HCT116 (cell line): ENCODE data around the gene PRDM8. TPM values are rescaled to one million over a fixed set of nuclear protein-coding genes. Genes with fewer than 3 reads are reported as not detected.

Experiments used
- ATAC-seq: fragments of 200-7000 bp; cut with Tn5 transposase; 2 replicates; pipeline ENCODE4 v1.9.1; 2020; ENCODE audit warnings: mild to moderate bottlenecking, moderate library complexity
- BruUV-seq: library from RNA; stranded (reverse); fragments of 400-500 nt; replicated peaks from 2 replicates; lab custom pipeline; 2021; lab: Mats Ljungman, UMichigan
- CTCF ChIA-PET: fragments of 300-600 bp; sonication (Branson Sonifier 250); formaldehyde crosslinking; loops from one replicate; lab custom pipeline; 2021; ENCODE audit warnings: antibody characterized with exemption; lab: Charles Lee
- POLR2A ChIA-PET: fragments of 300-600, 350-600 bp; sonication (Branson Sonifier 250); formaldehyde crosslinking; loops from one replicate; lab custom pipeline; 2021; ENCODE audit warnings: antibody characterized with exemption; lab: Charles Lee
- RAD21 ChIA-PET, 2 experiments: fragments of 300-600 bp; sonication (Branson Sonifier 250); formaldehyde crosslinking; loops; one replicate each; lab custom pipeline; 2023; ENCODE audit warnings: low total read pairs in 2 of 2; ENCODE audit not compliant: uncharacterized antibody in 2 of 2, unreplicated experiment in 2 of 2, low non-redundant PET in 1 of 2; lab: Charles Lee
- DNase-seq: peaks from one replicate; pipeline ENCODE4 v3.0.0-alpha.2; 2010; ENCODE audit warnings: low read depth, low spot score
- H2AFZ ChIP-seq: fragments of 200-600 bp; shearing (Covaris generic), sonication (generic); 2 replicates; pipeline ENCODE4 v1.6.1; 2017; ENCODE audit warnings: low read depth, mixed run types, mixed read lengths, antibody characterized with exemption, low read length; ENCODE audit not compliant: poor library complexity, severe bottlenecking
- H3K27ac ChIP-seq: 2 replicates; pipeline ENCODE4 v1.5.1; 2012; ENCODE audit warnings: low read depth, low read length
- H3K27me3 ChIP-seq: fragments of 200-600 bp; sonication (generic); 2 replicates; pipeline ENCODE4 v1.6.1; 2016; ENCODE audit warnings: mixed run types, low read length, mixed read lengths; ENCODE audit not compliant: insufficient read depth
- H3K36me3 ChIP-seq, 2 experiments: fragments of 200-500 bp in 1 of 2; fragments of 200-600 bp in 1 of 2; sonication (Bioruptor generic) in 1 of 2; sonication (generic) in 1 of 2; 2 replicates each; pipeline versions ENCODE4 v1.5.1 to v1.6.1; 2014 to 2016; ENCODE audit warnings: low read length in 2 of 2, inconsistent platforms in 1 of 2, mixed read lengths in 1 of 2, mixed run types in 1 of 2; ENCODE audit not compliant: insufficient read depth in 2 of 2, control insufficient read depth in 1 of 2
- H3K4me1 ChIP-seq, 2 experiments: fragments of 200-600 bp in 1 of 2; sonication (generic) in 1 of 2; 2 replicates each; pipeline versions ENCODE4 v1.5.1 to v1.6.1; 2012 to 2017; ENCODE audit warnings: low read length in 2 of 2, inconsistent platforms in 1 of 2, mild to moderate bottlenecking in 1 of 2, mixed read lengths in 1 of 2, mixed run types in 1 of 2, moderate library complexity in 1 of 2; ENCODE audit not compliant: insufficient read depth in 2 of 2, control insufficient read depth in 1 of 2
- H3K4me2 ChIP-seq: fragments of 200-600 bp; sonication (generic); 2 replicates; pipeline ENCODE4 v1.6.1; 2017; ENCODE audit warnings: mixed run types, low read length, mixed read lengths
- H3K4me3 ChIP-seq, 2 experiments: fragments of 200-600 bp in 1 of 2; sonication (generic) in 1 of 2; replicated peaks in 1 of 2; 2 replicates each; pipeline ENCODE4 v1.5.1; 2011 to 2016; ENCODE audit warnings: low read length in 2 of 2, control low read depth in 1 of 2, low read depth in 1 of 2, mild to moderate bottlenecking in 1 of 2, mixed read lengths in 1 of 2, mixed run types in 1 of 2
- H3K79me2 ChIP-seq: fragments of 200-600 bp; sonication (generic); 2 replicates; pipeline ENCODE4 v1.6.1; 2017; ENCODE audit warnings: mild to moderate bottlenecking, mixed run types, low read length, moderate library complexity, mixed read lengths; ENCODE audit not compliant: insufficient read depth
- H3K9ac ChIP-seq: fragments of 200-600 bp; sonication (generic); 2 replicates; pipeline ENCODE4 v1.6.1; 2016; ENCODE audit warnings: low read length, mixed read lengths
- H3K9me2 ChIP-seq: fragments of 200-600 bp; sonication (generic), shearing (Covaris generic); 2 replicates; pipeline ENCODE4 v1.6.1; 2017; ENCODE audit warnings: mixed run types, mild to moderate bottlenecking, moderate library complexity; ENCODE audit not compliant: insufficient read depth
- H3K9me3 ChIP-seq, 2 experiments: fragments of 200-500 bp in 1 of 2; fragments of 200-600 bp in 1 of 2; sonication (Bioruptor generic) in 1 of 2; sonication (generic) in 1 of 2; 2 replicates each; pipeline ENCODE4 v1.6.1; 2014 to 2017; ENCODE audit warnings: low read length in 2 of 2, mixed read lengths in 2 of 2, inconsistent platforms in 1 of 2, low read depth in 1 of 2, mild to moderate bottlenecking in 1 of 2, mixed run types in 1 of 2, moderate library complexity in 1 of 2; ENCODE audit not compliant: control insufficient read depth in 1 of 2, insufficient read depth in 1 of 2
- H4K20me1 ChIP-seq: fragments of 200-600 bp; sonication (generic), shearing (Covaris generic); 2 replicates; pipeline ENCODE4 v1.6.1; 2017; ENCODE audit warnings: mixed run types, mild to moderate bottlenecking, moderate library complexity; ENCODE audit not compliant: insufficient read depth
- ATF3 ChIP-seq: IDR thresholded peaks from 2 replicates; pipeline ENCODE4 v1.6.1; 2012
- CBX3 ChIP-seq: IDR thresholded peaks from 2 replicates; pipeline ENCODE4 v1.6.1; 2012; ENCODE audit warnings: low read depth
- EGR1 ChIP-seq: IDR thresholded peaks from 2 replicates; pipeline ENCODE4 v1.6.1; 2012; ENCODE audit warnings: low read depth
- EZH2 ChIP-seq: fragments of 200-600 bp; sonication (generic); IDR thresholded peaks from 2 replicates; pipeline ENCODE4 v1.6.1; 2017; ENCODE audit warnings: antibody characterized with exemption, mixed run types
- POLR2A ChIP-seq: IDR thresholded peaks from 2 replicates; pipeline ENCODE4 v1.7.0; 2011; ENCODE audit warnings: borderline replicate concordance; ENCODE audit not compliant: insufficient read depth, insufficient read length; ENCODE audit errors: extremely low read depth
- RAD21 ChIP-seq: IDR thresholded peaks from 2 replicates; pipeline ENCODE4 v1.6.1; 2012; ENCODE audit warnings: low read depth, mild to moderate bottlenecking
- SIN3A ChIP-seq: IDR thresholded peaks from 2 replicates; pipeline ENCODE4 v1.6.1; 2012; ENCODE audit warnings: low read depth
- intact Hi-C: fragments of 100-400 bp; cut with micrococcal nuclease; formaldehyde crosslinking; loops from 2 replicates; pipeline ENCODE4 v1.10.0; 2022
- total RNA-seq: library from RNA; stranded (reverse); gene quantifications from one replicate; pipeline ENCODE4 v1.2.1, GENCODE V29; 2021; ENCODE audit not compliant: unreplicated experiment

PRDM8 gene
- total RNA-seq, 1 experiment from 2014 or later, result 1.4 TPM

- no peaks in the 10 kb centered on the region for H3K36me3 ChIP-seq
- H3K79me2 ChIP-seq, result no peaks in the 10 kb centered on the region
- no peak for DNase-seq
- CTCF ChIA-PET, result interaction anchor here (1.0 kb wide), 1 partner anchor 12 kb away, joined by 3 read pairs; no protein-coding TSS in a partner anchor
- no peak overlapping the region for H3K9ac ChIP-seq
- H2AFZ ChIP-seq, result no peak overlapping the region
- H3K9me2 ChIP-seq, result no peaks in the 10 kb centered on the region
- H4K20me1 ChIP-seq, result no peaks in the 10 kb centered on the region
- RAD21 ChIA-PET, result no interaction called here
- intact Hi-C loops, result no loop called here
- H3K4me1 ChIP-seq, result no peaks in the 10 kb centered on the region
- no peak for ATAC-seq
- POLR2A ChIA-PET, result no interaction called here
- H3K4me2 ChIP-seq, result no peak overlapping the region
- no peak overlapping the region for H3K27ac ChIP-seq
- H3K4me3 ChIP-seq, result no peak overlapping the region
- BruUV-seq, result no TSS peak
- H3K9me3 ChIP-seq, result no peaks in the 10 kb centered on the region
- no peaks in the 10 kb centered on the region for H3K27me3 ChIP-seq
- TF ChIP-seq POLR2A, result no peak
- TF ChIP-seq RAD21, result no peak
- TF ChIP-seq CBX3, result no peak
- no peak for TF ChIP-seq EGR1
- no peak for TF ChIP-seq SIN3A
These were observed 11.5 kb downstream of the PRDM8 start for GRCh38 chr4:80208610-80209339.

GRCh38 chr4:80209340-80209701, 12.0 kb downstream of the PRDM8 start:
- Histone ChIP-seq H3K4me3 (no peak overlapping the region), H3K9ac (no peak overlapping the region), H3K9me2 (no peaks in the 10 kb centered on the region), H4K20me1 (no peaks in the 10 kb centered on the region), H3K79me2 (no peaks in the 10 kb centered on the region), H3K4me2 (no peak overlapping the region), H3K4me1 (no peaks in the 10 kb centered on the region), H3K36me3 (no peaks in the 10 kb centered on the region), H3K27ac (no peak overlapping the region), H2AFZ (no peak overlapping the region), H3K9me3 (no peaks in the 10 kb centered on the region), H3K27me3 (no peaks in the 10 kb centered on the region)
- ATAC-seq, result no peak
- ChIA-PET POLR2A (no interaction called here), CTCF (interaction anchor here (0.5 to 1.0 kb wide), 2 partner anchors 12 to 1416 kb away, joined by 3 to 4 read pairs; no protein-coding TSS in a partner anchor), RAD21 (no interaction called here)
- intact Hi-C loops, result no loop called here
- BruUV-seq, result no TSS peak
- TF ChIP-seq EZH2 (no peak), SIN3A (no peak), ATF3 (no peak)
- no peak for DNase-seq
